GM04503 (cell line): ENCODE data around the gene FAM110D.

Experiments used
- DNase-seq: peaks from one replicate; pipeline ENCODE4 v3.0.0-alpha.2; 2012; ENCODE audit warnings: low read depth

Gene FAM110D

GRCh38 chr1:26129778-26130177 lies 29.1 kb upstream of the FAM110D start:
- DNase-seq, result no peak

- DNase-seq, result no peak
Measured at GRCh38 chr1:26130695-26131094, 28.2 kb upstream of the FAM110D start.

GRCh38 chr1:26132128-26132833 lies 26.6 kb upstream of the FAM110D start:
- no peak for DNase-seq

GRCh38 chr1:26132834-26133167 lies 26.1 kb upstream of the FAM110D start:
- DNase-seq, result no peak

- DNase-seq, result no peak
Measured at GRCh38 chr1:26134466-26134865, 24.4 kb upstream of the FAM110D start.

- no peak for DNase-seq
Measured at GRCh38 chr1:26138974-26139558, 19.8 kb upstream of the FAM110D start.

GRCh38 chr1:26142159-26142558 lies 16.7 kb upstream of the FAM110D start:
- no peak for DNase-seq

GRCh38 chr1:26145041-26145959 lies 13.6 kb upstream of the FAM110D start:
- DNase-seq, result no peak

GRCh38 chr1:26145960-26146294 lies 13.0 kb upstream of the FAM110D start:
- DNase-seq, result no peak

- DNase-seq, result no peak
Measured at GRCh38 chr1:26148887-26149286, 10.0 kb upstream of the FAM110D start.

GRCh38 chr1:26153966-26154532 lies 4.8 kb upstream of the FAM110D start:
- no peak for DNase-seq

- DNase-seq, result no peak
Measured at GRCh38 chr1:26154750-26155149, 4.1 kb upstream of the FAM110D start.

GRCh38 chr1:26155370-26156284 lies 3.3 kb upstream of the FAM110D start:
- DNase-seq, result no peak

- DNase-seq, result no peak
Measured at GRCh38 chr1:26156285-26157038, 2.4 kb upstream of the FAM110D start.

- no peak for DNase-seq
Measured at GRCh38 chr1:26158271-26158907, 490 bp upstream of the FAM110D start.

- DNase-seq, result no peak
Measured at GRCh38 chr1:26159743-26160039, 812 bp downstream of the FAM110D start.

GRCh38 chr1:26160527-26161414 lies 1.9 kb downstream of the FAM110D start:
- no peak for DNase-seq

GRCh38 chr1:26161415-26162219 lies 2.7 kb downstream of the FAM110D start:
- no peak for DNase-seq

GRCh38 chr1:26162220-26162709 lies 3.4 kb downstream of the FAM110D start:
- no peak for DNase-seq
